ENCODE measurements around the gene KDM2B. TPM values are rescaled to one million over a fixed set of nuclear protein-coding genes. Genes with fewer than 3 reads are reported as not detected.

The KDM2B gene
- total RNA-seq, 1 donor from 2014 or later: 14.1 TPM

DNA sequence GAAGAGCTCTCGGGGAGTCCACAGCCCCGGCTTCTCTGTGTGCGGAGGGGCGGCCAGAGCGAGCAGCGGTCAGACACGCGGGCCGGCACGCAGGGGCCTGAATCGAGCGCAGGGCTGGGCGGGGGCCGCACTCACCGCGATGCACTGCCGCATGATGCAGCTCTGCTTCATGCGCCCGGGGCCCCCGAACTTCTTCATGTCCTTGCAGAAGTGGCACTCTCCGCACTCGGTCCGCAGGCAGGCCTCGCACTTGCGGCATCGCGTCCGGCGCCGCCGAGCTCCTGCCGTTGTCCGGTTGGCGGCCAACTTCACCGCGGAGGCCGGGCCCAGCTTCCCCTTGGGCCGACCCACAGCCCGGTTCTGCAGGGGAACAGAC is 127.8 kb downstream of the KDM2B start:
- peak; percentile 29 for DNase-seq
- intact Hi-C loops (cut with micrococcal nuclease): no loop called here
- ATAC-seq: no peak

DNA sequence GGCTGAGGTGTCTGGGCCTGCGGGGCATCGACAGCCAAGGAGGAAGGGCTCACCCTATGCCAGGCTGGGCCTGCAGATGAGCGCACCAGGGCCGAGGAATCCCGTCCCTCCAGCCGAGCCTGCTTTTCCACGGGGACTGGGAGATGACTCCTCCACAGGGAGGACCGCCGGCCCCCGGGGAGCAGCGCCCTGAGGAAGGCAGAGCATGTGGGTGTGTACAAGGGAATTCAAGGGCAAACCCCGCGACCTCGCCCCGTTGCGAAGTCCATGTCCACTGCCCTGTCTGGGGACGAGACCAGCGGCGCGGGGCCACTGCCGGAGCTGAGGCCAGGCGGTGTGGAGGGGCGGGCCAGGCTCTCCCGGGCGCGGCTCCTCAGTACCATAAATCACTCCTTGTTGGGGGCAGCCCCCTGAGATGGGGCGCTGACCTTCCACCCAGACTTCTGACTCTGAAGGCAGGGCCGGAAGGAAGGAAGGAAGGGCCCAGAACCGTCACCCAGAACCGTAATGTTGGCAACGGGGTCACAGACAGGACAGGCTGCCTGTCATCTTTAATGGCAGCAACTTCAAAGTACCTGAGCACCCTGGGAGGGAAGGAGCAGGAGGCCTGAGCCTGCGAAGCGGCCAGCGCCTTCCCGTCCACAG is 128.4 kb downstream of the KDM2B start:
- ATAC-seq (peak; percentile 15), DNase-seq (peak; percentile 20)
- intact Hi-C loops (cut with micrococcal nuclease): no loop called here

DNA sequence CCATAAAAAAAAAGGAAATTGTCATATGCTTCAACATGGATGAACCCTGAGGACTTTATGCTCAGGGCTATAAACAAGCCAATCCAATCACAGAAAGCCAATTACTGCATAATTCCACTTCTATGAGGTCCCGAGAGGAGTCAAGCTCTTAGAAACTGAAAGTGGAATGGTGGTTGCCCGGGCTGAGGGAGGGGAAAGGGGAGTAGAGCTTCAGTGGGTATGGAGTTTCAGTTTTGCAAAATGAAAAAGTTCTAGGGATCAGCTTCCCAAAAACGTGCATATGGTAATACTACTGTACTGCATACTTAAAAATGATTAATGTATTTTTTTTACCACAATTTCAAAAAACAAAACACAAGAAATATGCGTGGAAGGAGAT is 128.9 kb downstream of the KDM2B start:
- ATAC-seq (no peak), DNase-seq (no peak)
- intact Hi-C loops (cut with micrococcal nuclease): no loop called here

GRCh38 chr12:121448771-121449315 is 132.0 kb downstream of the KDM2B start:
- ATAC-seq: no peak

GRCh38 chr12:121446750-121447149 is 134.1 kb downstream of the KDM2B start:
- intact Hi-C loops (cut with micrococcal nuclease): loop anchor here (10.0 kb wide), 1 partner anchor 112 kb away; no protein-coding TSS in a partner anchor
- no peak for ATAC-seq

More at GRCh38 chr12:121448771-121449315, 132.0 kb downstream of the KDM2B start:
- no peak for DNase-seq
- intact Hi-C loops (cut with micrococcal nuclease): loop anchor here (10.0 kb wide), 1 partner anchor 114 kb away; no protein-coding TSS in a partner anchor

DNA sequence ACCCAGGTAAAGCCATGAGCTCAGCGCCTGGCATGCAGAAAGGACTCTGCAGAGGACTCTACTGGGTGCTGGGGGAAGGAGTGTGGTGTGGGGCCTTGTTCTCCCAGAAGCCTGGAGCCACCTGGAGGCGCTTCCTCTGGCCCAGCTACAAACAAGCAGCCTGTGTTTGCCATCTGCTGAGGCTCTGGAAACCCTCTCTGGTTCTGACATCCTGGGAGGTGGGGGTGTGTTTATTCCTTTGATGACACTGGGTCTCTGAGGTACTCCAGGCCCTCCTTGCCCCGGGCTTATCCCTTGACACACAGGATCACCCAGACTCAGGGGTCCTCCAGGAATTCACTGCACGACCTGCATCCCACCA is 136.0 kb downstream of the KDM2B start:
- no peak for ATAC-seq
- intact Hi-C loops (cut with micrococcal nuclease): loop anchor here (10.0 kb wide), 1 partner anchor 110 kb away; no protein-coding TSS in a partner anchor
- no peak for DNase-seq

More at GRCh38 chr12:121446750-121447149, 134.1 kb downstream of the KDM2B start:
- no peak for DNase-seq

- peak; percentile 7 for ATAC-seq
- intact Hi-C loops (cut with micrococcal nuclease): loop anchor here (10.0 kb wide), 1 partner anchor 109 kb away; no protein-coding TSS in a partner anchor
- no peak for DNase-seq
These were observed 136.6 kb downstream of the KDM2B start for GRCh38 chr12:121443911-121444841.

- DNase-seq (peak; percentile 91), ATAC-seq (peak; percentile 93)
- intact Hi-C loops (cut with micrococcal nuclease): loop anchor here (10.0 kb wide), 1 partner anchor 109 kb away; no protein-coding TSS in a partner anchor
These were observed 137.5 kb downstream of the KDM2B start for GRCh38 chr12:121443193-121443870.

DNA sequence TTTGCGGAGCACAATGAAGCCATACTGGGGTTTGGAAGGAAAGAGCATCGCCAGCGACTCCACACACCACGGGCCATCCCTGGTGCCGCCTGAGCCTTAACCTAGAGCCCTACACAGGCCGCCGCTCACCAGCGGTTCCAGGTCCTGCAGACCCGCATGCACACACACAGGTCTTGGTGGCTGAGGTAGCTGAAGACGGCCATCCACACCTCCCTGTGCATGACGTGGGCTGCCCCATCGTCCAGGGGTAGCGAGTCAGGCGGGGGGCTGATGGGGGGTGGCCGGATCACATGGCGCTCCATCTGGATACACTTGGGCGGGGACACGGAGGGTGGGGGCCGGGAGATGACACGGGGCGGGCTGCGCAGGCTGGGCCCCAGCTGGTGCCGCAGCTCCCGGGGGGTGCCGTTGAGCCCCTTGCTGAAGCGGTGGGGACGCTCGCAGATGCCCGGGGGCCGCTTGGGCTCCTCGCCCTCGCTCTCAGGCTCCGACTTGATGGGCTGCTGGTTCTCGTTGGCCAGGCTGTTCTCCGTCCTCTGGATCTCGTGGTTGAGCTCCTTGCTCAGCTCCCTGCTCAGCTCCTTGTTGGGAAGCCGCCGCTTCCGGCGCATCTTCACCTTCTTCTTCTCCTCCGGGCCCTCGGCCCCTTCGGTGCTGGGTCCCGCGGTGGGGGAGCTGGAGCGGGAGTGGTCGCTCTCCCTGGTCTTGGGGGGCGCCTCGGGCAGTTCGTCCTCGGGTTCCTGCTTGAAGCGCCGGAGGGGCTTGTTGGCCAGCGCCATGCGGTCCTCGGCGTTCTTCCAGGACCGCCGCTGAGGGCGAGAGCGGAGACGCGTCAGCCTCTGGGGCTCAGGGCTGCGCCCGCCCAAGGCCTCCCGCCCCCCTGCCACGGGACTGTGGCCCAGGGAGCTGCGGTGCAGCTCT is 138.5 kb downstream of the KDM2B start:
- intact Hi-C loops (cut with micrococcal nuclease): loop anchor here (10.0 kb wide), 1 partner anchor 107 kb away; no protein-coding TSS in a partner anchor
- DNase-seq (no peak), ATAC-seq (peak; percentile 11)

- no peak for ATAC-seq
- DNase-seq: no peak
- intact Hi-C loops (cut with micrococcal nuclease): loop anchor here (10.0 kb wide), 1 partner anchor 107 kb away; no protein-coding TSS in a partner anchor
These were observed 139.3 kb downstream of the KDM2B start for GRCh38 chr12:121441555-121441954.

DNA sequence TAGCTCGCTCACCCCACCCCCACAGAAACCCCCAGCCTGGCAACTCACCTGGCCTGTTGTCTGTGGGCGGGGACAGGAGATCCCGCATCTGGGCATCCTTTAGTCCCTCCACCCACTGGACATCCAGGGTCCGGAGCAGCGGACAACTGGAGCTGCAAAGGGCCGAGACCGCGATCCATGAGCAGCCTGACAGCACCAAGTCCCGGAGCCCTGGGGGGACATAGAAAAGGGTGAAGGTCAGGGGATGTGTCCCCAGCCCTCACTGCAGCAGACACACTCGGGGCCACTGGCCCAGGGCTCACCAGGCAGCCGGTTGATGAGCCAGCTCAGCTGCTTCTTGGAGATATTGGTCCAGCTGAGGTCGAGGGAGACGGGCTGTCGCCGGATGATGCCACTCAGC is 140.1 kb downstream of the KDM2B start:
- intact Hi-C loops (cut with micrococcal nuclease): loop anchor here (10.0 kb wide), 1 partner anchor 106 kb away; no protein-coding TSS in a partner anchor
- ATAC-seq: no peak
- no peak for DNase-seq

DNA sequence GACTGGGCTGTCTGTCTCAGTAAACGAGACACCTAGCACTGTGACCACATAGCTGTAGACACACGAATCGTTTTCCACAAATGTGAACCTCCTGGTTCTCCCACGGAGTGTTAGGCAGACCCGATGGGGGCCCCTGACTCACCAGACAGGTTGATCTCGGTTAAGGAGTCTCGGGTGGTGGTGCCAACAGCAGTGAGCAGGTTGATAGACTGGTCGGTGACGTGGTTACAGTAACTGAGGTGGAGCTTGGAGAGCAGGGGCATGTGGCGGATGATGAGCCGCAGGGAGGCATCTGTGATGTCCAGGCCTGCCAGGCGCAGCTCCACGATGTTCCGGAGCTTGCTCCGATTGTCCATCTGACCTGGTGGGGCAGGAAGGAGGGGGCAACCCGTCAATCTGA is 141.1 kb downstream of the KDM2B start:
- intact Hi-C loops (cut with micrococcal nuclease): loop anchor here (10.0 kb wide), 1 partner anchor 105 kb away; no protein-coding TSS in a partner anchor
- no peak for ATAC-seq
- DNase-seq: no peak

- ATAC-seq (no peak), DNase-seq (no peak)
- intact Hi-C loops (cut with micrococcal nuclease): no loop called here
These were observed 141.9 kb downstream of the KDM2B start for GRCh38 chr12:121438905-121439304.

DNA sequence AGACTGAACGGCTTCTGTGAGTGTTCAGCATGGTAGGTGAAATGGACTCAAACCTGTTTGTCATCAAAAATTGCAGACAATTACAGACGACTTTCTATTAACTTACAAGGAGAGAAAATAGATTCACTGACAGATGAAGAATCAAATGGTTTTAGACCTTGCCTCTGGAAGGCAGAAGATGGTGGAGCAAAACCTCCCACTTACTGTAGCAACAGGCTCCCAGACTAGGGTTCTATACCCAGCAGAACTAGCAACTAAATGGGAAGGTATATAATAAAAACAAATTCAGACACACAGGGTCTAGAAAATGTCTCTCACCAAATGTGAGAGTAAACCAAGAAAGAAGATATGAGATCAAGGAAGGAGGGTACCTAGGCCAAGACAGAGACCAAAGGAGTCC is 144.1 kb downstream of the KDM2B start:
- DNase-seq (no peak), ATAC-seq (no peak)
- intact Hi-C loops (cut with micrococcal nuclease): no loop called here

DNA sequence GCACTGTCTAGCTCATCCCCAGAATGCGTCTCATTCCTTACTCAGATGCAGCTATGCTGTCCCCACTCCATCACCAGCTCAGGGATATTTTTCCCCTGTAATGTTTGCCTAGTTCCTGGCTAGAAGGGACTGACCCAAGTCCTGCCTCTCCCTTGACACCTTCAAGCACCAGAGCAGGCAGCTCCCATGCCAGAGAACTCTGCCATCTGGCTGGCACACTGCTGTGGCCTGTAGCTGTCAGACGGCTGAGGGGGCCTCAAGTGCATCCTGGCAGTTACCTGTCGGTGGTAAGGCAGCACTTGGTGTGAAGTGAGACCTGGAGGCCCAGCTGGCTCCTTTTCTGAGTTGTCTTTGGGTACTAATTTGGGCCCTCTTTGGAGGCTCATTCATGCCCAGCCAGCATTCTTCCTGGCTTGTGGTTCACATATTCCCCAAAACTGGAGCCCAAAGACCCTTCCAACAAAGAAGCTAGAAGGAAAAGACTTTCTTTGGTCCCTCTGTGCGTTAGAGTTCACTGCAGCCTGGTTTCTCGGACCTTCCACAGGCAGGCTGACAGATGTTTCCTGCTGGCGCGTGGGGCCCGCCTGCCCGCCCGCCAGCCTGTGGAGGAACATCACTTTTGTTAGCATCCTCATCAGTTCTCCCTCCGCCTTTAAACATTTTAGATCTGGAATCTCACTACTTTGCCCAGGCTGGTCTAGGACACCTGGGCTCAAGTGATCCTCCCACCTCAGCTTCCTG is 147.9 kb downstream of the KDM2B start:
- no peak for ATAC-seq
- no peak for DNase-seq
- intact Hi-C loops (cut with micrococcal nuclease): no loop called here

DNA sequence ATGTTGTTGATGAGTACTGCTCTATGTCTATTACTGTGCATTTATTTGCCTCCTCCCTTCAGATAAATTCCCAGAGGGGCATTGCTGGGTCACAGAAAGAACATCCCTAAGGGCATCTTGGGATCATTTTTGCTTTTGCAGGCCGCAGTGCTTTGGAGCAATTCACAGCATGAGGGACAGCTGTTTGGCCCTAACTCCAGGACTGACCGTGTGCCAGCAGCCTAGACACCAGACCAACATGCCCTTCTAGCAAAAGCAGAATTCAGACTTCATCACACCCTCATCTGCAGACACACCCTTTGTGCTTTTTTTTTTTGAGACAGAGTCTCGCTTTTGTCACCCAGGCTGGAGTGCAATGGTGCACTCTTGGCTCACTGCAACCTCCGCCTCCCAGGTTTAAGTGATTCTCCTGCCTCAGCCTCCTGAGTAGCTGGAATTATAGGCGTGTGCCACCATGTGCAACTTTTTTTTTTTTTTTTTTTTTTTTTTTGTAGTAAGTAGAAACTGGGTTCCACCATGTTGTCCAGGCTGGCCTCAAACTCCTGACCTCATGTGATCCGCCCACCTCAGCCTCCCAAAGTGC is 149.9 kb downstream of the KDM2B start:
- intact Hi-C loops (cut with micrococcal nuclease): no loop called here
- DNase-seq: no peak
- ATAC-seq: no peak

- ATAC-seq: no peak
- DNase-seq: no peak
- intact Hi-C loops (cut with micrococcal nuclease): no loop called here
These were observed 151.9 kb downstream of the KDM2B start for GRCh38 chr12:121428883-121429282.

All from left ventricle myocardium superior (tissue), 1 donor.